ENCODE data around the gene DNER. TPM values are rescaled to one million over a fixed set of nuclear protein-coding genes. Genes with fewer than 3 reads are reported as not detected.

Gene DNER
- total RNA-seq, 3 donors from 2014 or later, result 0.55 to 8.4 (median 0.99) TPM

- H3K9me3 ChIP-seq, result no peaks in the 10 kb centered on the region
- no peak for DNase-seq
- no peak for ATAC-seq
- no peak overlapping the region for H3K4me3 ChIP-seq
- no peaks in the 10 kb centered on the region for H3K4me1 ChIP-seq (ENCODE audit: low read depth)
- TF ChIP-seq, protein P1, sequence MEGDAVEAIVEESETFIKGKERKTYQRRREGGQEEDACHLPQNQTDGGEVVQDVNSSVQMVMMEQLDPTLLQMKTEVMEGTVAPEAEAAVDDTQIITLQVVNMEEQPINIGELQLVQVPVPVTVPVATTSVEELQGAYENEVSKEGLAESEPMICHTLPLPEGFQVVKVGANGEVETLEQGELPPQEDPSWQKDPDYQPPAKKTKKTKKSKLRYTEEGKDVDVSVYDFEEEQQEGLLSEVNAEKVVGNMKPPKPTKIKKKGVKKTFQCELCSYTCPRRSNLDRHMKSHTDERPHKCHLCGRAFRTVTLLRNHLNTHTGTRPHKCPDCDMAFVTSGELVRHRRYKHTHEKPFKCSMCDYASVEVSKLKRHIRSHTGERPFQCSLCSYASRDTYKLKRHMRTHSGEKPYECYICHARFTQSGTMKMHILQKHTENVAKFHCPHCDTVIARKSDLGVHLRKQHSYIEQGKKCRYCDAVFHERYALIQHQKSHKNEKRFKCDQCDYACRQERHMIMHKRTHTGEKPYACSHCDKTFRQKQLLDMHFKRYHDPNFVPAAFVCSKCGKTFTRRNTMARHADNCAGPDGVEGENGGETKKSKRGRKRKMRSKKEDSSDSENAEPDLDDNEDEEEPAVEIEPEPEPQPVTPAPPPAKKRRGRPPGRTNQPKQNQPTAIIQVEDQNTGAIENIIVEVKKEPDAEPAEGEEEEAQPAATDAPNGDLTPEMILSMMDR (IDR thresholded peaks at IDR 0.05), result no peak
- no peaks in the 10 kb centered on the region for H3K36me3 ChIP-seq (ENCODE audit: low read depth)
- intact Hi-C loops (cut with DNase I, micrococcal nuclease), result no loop called here
Observed at GRCh38 chr2:229582151-229582550, 132.2 kb downstream of the DNER start.

DNA sequence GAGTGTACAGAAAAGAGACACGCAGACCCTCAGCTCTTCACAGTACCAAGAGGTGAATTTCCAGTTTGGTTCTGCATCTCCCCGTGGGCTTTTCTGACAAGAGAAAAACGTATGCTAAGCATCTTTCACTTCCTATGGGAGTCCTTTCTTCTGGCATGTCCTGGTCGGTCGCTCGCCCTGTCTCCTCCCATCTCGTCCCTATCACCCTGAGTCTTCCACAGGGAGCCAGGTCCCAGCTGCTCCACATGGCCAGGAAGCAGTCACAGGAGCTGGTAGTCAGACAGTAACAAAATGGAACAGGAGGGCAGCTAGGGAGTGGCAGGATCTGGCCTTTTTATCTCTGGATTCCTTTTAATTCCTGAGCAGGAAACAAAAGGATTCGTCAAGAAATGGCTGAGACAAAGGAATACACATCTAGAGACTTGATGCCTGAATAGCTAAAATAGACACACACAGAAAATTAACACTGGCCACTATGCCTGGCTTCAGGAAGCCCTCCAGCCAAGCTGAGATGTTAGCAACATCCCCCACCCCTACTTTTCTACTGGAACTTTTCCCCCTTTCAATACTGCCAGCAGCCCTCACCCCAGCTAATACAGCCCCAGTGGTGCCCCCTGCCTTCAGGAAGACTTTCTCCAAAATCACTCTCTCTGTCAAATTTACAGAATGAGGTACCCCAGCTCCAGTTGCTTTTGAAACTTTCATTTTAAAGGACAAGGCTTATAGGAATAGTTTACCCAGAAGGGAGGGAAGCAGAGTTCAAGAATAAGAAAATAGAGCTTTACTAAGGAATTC lies 136.1 kb downstream of the DNER start:
- TF ChIP-seq, protein P1 (IDR thresholded peaks at IDR 0.05), result no peak
- no peaks in the 10 kb centered on the region for H3K4me1 ChIP-seq (ENCODE audit: low read depth)
- H3K36me3 ChIP-seq (ENCODE audit: low read depth), result no peaks in the 10 kb centered on the region
- no peaks in the 10 kb centered on the region for H3K9me3 ChIP-seq
- H3K4me3 ChIP-seq, result no peak overlapping the region
- no peak for ATAC-seq
- intact Hi-C loops (cut with DNase I, micrococcal nuclease), result no loop called here
- no peak for DNase-seq

DNA sequence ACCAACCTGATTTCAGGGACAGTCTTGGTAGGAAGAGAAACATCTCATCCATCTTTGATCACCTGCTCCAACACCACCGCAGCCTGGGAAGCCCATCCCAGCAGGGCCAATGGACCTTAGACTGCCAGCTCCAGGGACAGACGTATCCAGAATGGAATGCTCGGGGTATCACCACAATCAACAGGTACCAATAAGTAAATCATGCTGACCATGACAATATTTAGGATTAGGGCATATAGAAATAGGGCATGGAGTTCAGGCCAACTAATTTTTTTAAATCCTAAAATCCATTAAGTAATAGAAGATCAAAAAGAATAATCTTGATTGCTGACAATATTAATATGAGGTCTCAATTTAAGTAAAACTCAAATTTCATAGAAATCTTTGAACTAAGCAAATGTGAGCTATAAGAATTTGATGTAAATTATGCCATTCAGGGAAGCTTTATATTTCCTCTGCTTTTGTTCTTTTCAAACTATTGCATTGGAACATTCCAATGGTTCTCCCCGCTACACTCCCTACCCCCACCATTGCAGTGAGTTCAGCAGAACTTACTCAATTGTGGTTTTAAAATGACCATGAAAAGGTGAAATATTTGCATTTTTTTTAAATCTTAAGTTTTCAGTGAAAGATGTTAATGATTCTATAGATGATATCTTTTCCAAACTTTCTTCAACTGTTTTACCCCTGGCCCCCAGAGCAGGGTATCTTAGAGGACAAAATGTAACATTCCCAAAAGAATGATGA lies 138.6 kb downstream of the DNER start:
- no peaks in the 10 kb centered on the region for H3K4me1 ChIP-seq (ENCODE audit: low read depth)
- no peaks in the 10 kb centered on the region for H3K9me3 ChIP-seq
- intact Hi-C loops (cut with DNase I, micrococcal nuclease), result no loop called here
- no peaks in the 10 kb centered on the region for H3K36me3 ChIP-seq (ENCODE audit: low read depth)
- no peak for DNase-seq
- H3K4me3 ChIP-seq, result no peak overlapping the region
- TF ChIP-seq, protein P1 (IDR thresholded peaks at IDR 0.05), result no peak
- ATAC-seq, result no peak

DNA sequence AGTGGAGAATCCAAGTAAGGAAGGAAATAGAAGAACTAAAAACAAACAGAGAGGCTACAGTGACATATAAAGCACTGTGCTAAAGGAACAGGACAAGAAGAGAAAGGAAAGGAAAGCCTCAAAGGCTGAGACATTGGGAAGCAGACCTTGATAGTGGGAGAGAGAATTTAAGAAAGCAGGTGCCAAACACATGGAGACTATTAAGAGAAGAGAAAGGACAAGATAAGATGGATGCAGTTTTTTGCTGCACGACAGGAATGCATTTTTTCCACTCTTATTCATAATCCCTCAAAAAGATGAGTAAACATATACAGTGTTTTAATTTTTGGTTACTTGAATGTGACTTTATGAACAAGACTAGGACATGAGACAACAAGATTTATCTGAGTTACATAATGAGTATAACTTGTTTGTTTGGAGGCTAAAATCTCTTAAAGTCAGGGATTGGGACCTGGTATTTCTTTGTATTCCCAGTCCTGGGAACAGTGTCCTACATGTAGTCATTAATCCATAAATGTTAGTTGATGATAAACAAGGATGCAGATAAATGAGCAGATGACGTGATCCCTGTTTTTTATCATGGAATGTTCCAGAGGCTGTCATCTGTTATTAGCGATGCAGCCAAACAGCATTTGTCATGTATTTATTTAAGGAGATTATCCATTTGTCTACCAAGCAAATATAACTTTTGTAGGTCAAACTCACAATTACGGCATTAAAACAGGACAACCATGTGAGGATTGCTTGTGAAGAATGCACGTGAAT lies 141.7 kb downstream of the DNER start:
- TF ChIP-seq, protein P1 (IDR thresholded peaks at IDR 0.05), result no peak
- H3K36me3 ChIP-seq (ENCODE audit: low read depth), result no peaks in the 10 kb centered on the region
- H3K9me3 ChIP-seq, result no peaks in the 10 kb centered on the region
- ATAC-seq (no peak), DNase-seq (no peak)
- no peaks in the 10 kb centered on the region for H3K4me1 ChIP-seq (ENCODE audit: low read depth)
- intact Hi-C loops (cut with DNase I, micrococcal nuclease), result no loop called here
- H3K4me3 ChIP-seq, result no peak overlapping the region

DNA sequence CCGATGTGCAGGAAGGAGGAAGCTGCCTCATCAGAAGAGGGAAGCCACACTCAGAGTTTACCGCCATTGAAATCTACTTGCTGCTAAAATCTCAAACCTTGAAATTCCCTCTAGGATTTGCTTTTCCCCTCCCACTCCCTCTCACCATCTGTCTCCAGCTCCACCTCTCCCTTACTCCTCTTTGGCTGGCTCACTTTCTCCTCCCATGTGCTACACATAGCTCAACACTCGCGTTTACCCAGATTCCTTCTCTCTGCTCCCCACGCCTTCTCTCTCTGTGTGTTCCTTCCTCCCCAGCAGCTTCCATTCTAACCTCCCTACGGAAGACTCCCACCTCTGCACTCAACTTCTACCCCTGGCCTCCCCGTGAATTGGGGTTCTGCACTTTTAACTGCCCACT lies 143.1 kb downstream of the DNER start:
- intact Hi-C loops (cut with DNase I, micrococcal nuclease), result no loop called here
- DNase-seq (no peak), ATAC-seq (no peak)
- no peak overlapping the region for H3K4me3 ChIP-seq
- H3K4me1 ChIP-seq (ENCODE audit: low read depth), result no peaks in the 10 kb centered on the region
- TF ChIP-seq, protein P1 (IDR thresholded peaks at IDR 0.05), result no peak
- no peaks in the 10 kb centered on the region for H3K9me3 ChIP-seq
- H3K36me3 ChIP-seq (ENCODE audit: low read depth), result no peaks in the 10 kb centered on the region
